Mesothelial cell of epicardium (in vitro differentiated cells): ENCODE data around the gene MAD1L1. TPM values are rescaled to one million over a fixed set of nuclear protein-coding genes. Genes with fewer than 3 reads are reported as not detected.
"Not testable (repeated sequence)": the region's sequence is repeated elsewhere in the genome, so short reads cannot be mapped to it uniquely, and the experiment has no call there.

Experiments
- DNase-seq, 2 experiments: peaks; one replicate each; pipeline ENCODE4 v3.0.0; 2021; ENCODE audit warnings: low spot score in 2 of 2; ENCODE audit not compliant: unreplicated experiment in 2 of 2
- H3K27ac Mint-ChIP-seq: 2 replicates; pipeline ENCODE4 v1.8.0; 2021; ENCODE audit warnings: mixed read lengths
- H3K27me3 Mint-ChIP-seq: 2 replicates; pipeline ENCODE4 v1.8.0; 2021; ENCODE audit warnings: low read depth, mixed read lengths
- H3K36me3 Mint-ChIP-seq: 2 replicates; pipeline ENCODE4 v1.8.0; 2021; ENCODE audit warnings: mixed read lengths
- H3K4me1 Mint-ChIP-seq: 2 replicates; pipeline ENCODE4 v1.8.0; 2021; ENCODE audit warnings: mixed read lengths
- H3K4me3 Mint-ChIP-seq: 2 replicates; pipeline ENCODE4 v1.8.0; 2021; ENCODE audit warnings: mild to moderate bottlenecking, moderate library complexity, mixed read lengths
- H3K9me3 Mint-ChIP-seq: 2 replicates; pipeline ENCODE4 v1.8.0; 2021; ENCODE audit warnings: mixed read lengths
- total RNA-seq: library from RNA; stranded (reverse); gene quantifications from 3 replicates; pipeline ENCODE4 v1.2.1, GENCODE V29; 2021
- TF ChIP-seq, protein P1 (sequence below): fragments of 200-600 bp; sonication (generic); IDR thresholded peaks from one replicate; pipeline ENCODE4 v1.5.0; 2021; ENCODE audit warnings: antibody characterized with exemption; ENCODE audit not compliant: unreplicated experiment

Gene MAD1L1
- total RNA-seq, 1 donor from 2014 or later, result 45.0 TPM

DNA sequence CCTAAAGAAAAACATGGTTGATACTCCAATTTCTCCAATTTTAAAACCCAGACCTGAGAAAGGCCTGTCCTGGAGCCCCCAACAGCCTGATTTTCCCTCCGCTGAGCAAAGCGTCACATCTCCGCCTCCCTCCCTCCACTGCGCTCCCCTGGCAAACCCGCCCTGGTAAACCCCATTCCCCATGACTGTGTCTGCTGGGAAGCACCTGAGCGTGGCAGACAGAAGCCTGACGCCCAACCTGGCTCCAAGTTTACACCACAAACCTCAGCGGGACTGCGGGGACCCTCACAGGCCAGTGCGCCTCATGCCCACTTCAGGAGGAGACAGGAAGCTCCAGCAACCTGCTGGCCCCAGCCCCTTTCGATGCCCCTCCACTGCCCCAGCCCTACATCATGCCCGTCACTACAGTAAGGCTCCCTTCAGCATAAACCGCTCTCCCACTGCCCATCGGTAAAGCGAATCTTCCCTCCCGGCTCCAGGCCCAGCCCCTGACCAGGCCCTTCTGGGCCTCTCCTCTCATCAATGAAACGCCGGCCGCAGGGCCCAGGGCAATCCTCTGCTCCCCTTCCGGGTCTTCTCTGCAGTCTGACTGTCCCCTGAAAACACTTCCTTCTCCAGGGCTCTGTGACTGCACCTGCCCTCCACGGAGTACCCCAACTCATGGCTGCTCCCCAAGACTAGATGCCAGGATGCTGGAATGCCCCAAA is 233.3 kb downstream of the MAD1L1 start:
- no peaks in the 10 kb centered on the region for H3K9me3 Mint-ChIP-seq
- H3K27me3 Mint-ChIP-seq, result no peaks in the 10 kb centered on the region
- H3K4me1 Mint-ChIP-seq, result no peaks in the 10 kb centered on the region
- no peak for DNase-seq
- no peak overlapping the region for H3K27ac Mint-ChIP-seq
- no peaks in the 10 kb centered on the region for H3K36me3 Mint-ChIP-seq
- TF ChIP-seq, protein P1, sequence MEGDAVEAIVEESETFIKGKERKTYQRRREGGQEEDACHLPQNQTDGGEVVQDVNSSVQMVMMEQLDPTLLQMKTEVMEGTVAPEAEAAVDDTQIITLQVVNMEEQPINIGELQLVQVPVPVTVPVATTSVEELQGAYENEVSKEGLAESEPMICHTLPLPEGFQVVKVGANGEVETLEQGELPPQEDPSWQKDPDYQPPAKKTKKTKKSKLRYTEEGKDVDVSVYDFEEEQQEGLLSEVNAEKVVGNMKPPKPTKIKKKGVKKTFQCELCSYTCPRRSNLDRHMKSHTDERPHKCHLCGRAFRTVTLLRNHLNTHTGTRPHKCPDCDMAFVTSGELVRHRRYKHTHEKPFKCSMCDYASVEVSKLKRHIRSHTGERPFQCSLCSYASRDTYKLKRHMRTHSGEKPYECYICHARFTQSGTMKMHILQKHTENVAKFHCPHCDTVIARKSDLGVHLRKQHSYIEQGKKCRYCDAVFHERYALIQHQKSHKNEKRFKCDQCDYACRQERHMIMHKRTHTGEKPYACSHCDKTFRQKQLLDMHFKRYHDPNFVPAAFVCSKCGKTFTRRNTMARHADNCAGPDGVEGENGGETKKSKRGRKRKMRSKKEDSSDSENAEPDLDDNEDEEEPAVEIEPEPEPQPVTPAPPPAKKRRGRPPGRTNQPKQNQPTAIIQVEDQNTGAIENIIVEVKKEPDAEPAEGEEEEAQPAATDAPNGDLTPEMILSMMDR, result no peak
- no peak overlapping the region for H3K4me3 Mint-ChIP-seq

DNA sequence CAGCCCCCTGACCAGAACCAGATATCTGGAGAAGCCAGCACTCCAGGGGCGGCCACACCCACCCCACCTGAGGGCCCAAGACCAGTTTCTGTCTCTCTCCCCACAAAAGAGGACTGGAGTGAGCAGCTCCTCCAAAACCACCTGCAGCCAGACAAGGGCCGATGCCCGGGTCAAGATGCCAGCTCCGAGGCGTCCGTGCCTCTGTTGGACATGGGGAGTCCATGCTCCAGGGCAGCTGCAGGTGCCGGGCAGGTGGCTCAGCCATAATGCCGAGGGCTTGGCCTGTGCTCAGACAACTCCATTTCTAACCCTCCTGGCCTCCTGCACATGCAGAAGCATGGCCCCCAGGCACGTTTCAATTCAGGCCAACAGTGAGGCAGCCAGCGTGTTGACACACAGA is 234.6 kb downstream of the MAD1L1 start:
- Mint-ChIP-seq H3K4me3 (no peak overlapping the region), H3K27ac (no peak overlapping the region), H3K4me1 (no peaks in the 10 kb centered on the region), H3K27me3 (no peaks in the 10 kb centered on the region), H3K9me3 (no peaks in the 10 kb centered on the region), H3K36me3 (no peaks in the 10 kb centered on the region)
- TF ChIP-seq, protein P1, result no peak
- no peak for DNase-seq

DNA sequence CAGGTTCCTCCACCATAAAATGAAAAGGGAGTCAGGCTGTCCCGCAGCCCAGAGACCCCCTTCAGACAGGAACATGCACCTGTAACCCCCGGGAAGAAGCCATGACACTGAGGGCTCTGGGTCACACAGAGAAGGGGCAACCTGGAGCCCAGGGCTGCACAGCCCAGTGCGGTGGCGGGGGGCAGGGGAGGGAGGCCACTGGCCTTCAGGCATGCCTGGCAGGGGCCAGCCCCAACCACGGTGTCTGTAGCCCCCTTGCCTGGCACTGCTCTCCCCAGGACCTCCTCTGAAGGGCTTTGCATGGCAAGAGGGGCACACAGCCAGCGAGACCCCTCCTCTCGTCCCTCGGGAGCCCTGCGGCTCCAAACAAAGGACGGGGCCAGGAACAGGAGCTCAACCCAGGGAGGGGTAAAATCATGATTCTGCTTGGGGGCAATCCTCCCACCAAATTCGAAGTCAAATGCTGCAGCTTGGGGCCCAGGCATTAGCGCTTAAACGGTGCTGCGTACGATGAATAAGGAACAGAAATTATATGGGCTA is 235.1 kb downstream of the MAD1L1 start:
- TF ChIP-seq, protein P1, result no peak
- H3K36me3 Mint-ChIP-seq, result no peaks in the 10 kb centered on the region
- no peak overlapping the region for H3K4me3 Mint-ChIP-seq
- H3K4me1 Mint-ChIP-seq, result no peaks in the 10 kb centered on the region
- DNase-seq, result no peak
- no peaks in the 10 kb centered on the region for H3K9me3 Mint-ChIP-seq
- no peak overlapping the region for H3K27ac Mint-ChIP-seq
- H3K27me3 Mint-ChIP-seq, result no peaks in the 10 kb centered on the region

DNA sequence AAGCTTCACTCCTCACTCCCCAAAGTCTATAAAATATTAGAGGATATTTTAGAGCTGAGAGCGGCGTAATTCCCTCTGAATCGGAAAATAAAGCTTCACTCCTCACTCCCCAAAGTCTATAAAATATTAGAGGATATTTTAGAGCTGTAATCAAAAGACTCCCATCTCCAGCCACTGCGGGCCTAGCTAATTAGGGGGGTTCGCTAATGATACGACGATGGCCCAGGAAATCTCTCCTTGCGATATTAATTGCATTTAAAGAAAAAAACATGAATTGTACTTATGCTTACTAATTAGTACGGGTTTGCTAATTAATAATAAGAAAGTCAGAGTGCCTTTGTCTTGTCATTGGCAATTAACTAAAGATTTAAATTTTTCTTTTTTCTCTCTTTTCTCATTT is 235.9 kb downstream of the MAD1L1 start:
- DNase-seq, result no peak
- H3K36me3 Mint-ChIP-seq, result no peaks in the 10 kb centered on the region
- no peaks in the 10 kb centered on the region for H3K27me3 Mint-ChIP-seq
- H3K4me1 Mint-ChIP-seq, result no peaks in the 10 kb centered on the region
- H3K27ac Mint-ChIP-seq, result no peak overlapping the region
- no peak overlapping the region for H3K4me3 Mint-ChIP-seq
- no peaks in the 10 kb centered on the region for H3K9me3 Mint-ChIP-seq
- TF ChIP-seq, protein P1, result no peak

DNA sequence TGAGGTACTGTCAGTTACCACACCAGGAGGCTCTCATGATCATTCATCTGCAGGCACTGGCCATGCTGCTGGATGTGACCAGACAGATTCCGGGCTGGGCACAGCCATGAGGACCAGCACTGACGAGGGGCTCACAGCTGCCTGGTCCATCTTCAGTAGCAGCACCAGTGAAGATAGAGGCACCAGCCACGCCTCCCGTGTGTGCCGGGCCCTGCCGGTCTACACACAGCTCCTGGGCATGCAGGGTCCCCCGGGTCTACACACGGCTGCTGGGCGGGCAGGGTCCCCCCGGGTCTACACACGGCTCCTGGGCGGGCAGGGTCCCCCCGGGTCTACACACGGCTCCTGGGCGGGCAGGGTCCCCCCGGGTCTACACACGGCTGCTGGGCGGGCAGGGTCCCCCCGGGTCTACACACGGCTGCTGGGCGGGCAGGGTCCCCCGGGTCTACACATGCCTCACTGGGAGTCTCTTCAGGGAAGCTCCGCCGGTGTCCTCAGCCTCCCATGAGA is 236.8 kb downstream of the MAD1L1 start:
- not testable (repeated sequence) for H3K4me3 Mint-ChIP-seq, H3K4me1 Mint-ChIP-seq, H3K27ac Mint-ChIP-seq, DNase-seq, H3K36me3 Mint-ChIP-seq, H3K9me3 Mint-ChIP-seq, H3K27me3 Mint-ChIP-seq

DNA sequence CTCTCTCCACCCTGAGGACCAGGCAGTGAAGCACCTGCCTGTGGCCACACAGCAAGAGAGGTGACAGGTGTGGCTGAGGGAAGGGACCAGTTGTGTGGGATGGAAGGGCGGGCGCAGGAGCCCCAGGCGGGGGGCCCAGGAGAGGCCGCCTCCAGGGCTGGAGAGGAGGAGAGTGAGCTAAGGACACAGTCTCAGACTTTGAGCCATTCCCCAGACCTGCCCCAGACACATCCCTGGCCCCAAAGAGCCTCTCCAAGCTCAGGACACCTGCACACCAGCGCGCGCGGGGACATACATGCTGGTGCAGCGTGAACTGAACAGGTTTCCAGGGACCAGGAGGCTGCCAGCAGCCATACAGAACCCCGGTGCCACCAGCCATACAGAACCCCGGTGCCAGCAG is 237.3 kb downstream of the MAD1L1 start:
- TF ChIP-seq, protein P1, result no peak
- Mint-ChIP-seq H3K9me3 (no peaks in the 10 kb centered on the region), H3K4me3 (no peak overlapping the region), H3K27ac (no peak overlapping the region), H3K27me3 (no peaks in the 10 kb centered on the region), H3K4me1 (no peaks in the 10 kb centered on the region), H3K36me3 (no peaks in the 10 kb centered on the region)
- DNase-seq, result no peak
